GM12891 (cell line): ENCODE data around the gene PTPRU.
"Not testable (repeated sequence)": the region's sequence is repeated elsewhere in the genome, so short reads cannot be mapped to it uniquely, and the experiment has no call there.

Source experiments
- DNase-seq: peaks from one replicate; pipeline ENCODE4 v3.0.0; 2011; ENCODE audit warnings: low spot score; ENCODE audit not compliant: insufficient read length
- FAIRE-seq: peaks from 2 replicates; lab custom pipeline; 2011; peaks lifted over from hg19 to GRCh38; lab: Jason Lieb, UNC
- PAX5 ChIP-seq: IDR thresholded peaks from 2 replicates; pipeline ENCODE4 v1.6.1; 2011; ENCODE audit warnings: low read length, moderate library complexity, mild to moderate bottlenecking; ENCODE audit not compliant: insufficient read depth, severe bottlenecking
- POLR2A ChIP-seq: IDR thresholded peaks from 2 replicates; pipeline ENCODE4 v1.6.1; 2011; ENCODE audit warnings: low read depth, low read length, control low read depth
- POLR2AphosphoS5 ChIP-seq: IDR thresholded peaks from 2 replicates; pipeline ENCODE4 v1.6.1; 2011; ENCODE audit warnings: low read depth, low read length, control low read depth
- POU2F2 ChIP-seq: IDR thresholded peaks from 2 replicates; pipeline ENCODE4 v1.6.1; 2011; ENCODE audit warnings: low read depth, mild to moderate bottlenecking, control low read depth, low read length, moderate library complexity
- SPI1 ChIP-seq: IDR thresholded peaks from 2 replicates; pipeline ENCODE4 v1.6.1; 2011; ENCODE audit warnings: low read depth, low read length, control low read depth
- TAF1 ChIP-seq: IDR thresholded peaks from 2 replicates; pipeline ENCODE4 v1.6.1; 2011; ENCODE audit warnings: low read depth, low read length, control low read depth

PTPRU gene

DNA sequence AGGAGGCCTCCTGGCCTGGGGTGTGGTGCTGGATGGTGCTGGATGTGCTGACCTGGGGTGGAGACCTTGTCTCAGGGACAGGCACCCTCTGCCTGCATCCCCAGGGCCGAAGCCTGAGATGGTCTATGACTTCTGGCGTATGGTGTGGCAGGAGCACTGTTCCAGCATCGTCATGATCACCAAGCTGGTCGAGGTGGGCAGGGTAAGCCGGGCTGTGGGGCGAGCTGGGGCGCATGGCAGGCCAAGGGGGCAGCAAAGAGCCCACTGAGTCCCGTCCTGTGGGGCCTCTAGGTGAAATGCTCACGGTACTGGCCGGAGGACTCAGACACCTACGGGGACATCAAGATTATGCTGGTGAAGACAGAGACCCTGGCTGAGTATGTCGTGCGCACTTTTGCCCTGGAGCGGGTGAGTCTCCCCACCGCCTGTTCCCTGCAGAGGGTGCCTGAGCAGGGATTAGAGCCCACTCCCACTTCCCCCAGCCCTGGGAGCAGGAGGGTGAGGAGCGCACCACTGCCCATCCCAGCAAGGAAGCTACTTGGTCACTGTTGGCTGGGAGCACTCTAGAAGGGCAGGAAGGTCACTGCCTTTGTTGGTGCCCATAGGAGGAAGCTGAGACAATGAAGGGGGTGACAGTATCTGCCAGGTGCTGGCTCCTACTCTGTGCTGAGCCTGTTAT, 75.2 kb downstream of the PTPRU start:
- FAIRE-seq (no peak), DNase-seq (no peak)
- TF ChIP-seq TAF1 = no peak
- TF ChIP-seq POLR2AphosphoS5 = no peak
- no peak for TF ChIP-seq SPI1
- TF ChIP-seq PAX5 = no peak
- TF ChIP-seq POLR2A = no peak
- TF ChIP-seq POU2F2 = no peak

DNA sequence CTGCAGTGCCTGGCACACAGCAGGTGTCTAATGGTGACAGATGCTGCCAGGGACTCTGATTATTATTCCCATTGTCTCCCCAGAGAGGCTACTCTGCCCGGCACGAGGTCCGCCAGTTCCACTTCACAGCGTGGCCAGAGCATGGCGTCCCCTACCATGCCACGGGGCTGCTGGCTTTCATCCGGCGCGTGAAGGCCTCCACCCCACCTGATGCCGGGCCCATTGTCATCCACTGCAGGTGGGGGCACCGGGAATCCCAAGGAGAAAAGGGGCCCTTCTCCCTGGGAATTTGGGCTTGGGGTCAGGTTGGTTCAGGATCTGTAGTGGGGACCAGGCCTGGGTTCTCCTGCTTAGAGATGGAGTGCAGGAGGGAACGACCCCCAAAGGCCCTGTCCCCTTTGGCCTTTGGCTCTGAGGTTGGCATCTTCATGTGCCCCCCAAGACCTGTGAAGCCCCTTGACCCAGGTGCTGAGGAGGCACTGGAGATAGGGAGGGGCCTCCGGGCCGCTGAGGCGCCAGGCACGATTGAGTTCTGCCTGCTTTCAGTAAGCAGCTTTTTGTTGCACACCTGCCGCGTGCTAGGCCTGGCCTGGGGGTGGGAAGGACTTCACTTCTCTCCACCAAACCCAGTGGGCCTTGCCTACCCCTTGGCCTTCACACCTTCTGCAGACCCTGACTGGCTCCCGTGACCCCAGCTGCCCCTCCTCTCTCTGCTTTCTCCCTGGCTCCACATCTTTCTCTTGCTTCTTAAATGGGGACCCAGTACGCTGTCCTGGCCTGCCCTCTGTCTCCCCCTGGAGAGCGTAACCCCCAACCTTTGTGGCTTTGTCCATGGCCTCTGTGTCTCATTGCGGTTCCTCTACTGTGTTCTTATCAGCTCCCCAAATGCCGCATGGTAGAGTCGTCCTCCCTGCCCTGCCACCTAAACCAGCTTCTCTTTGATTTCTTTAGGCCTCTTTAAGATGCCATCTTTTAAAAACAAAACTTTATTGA, 76.4 kb downstream of the PTPRU start:
- FAIRE-seq (no peak), DNase-seq (no peak)
- TF ChIP-seq POLR2AphosphoS5 (no peak), PAX5 (no peak), TAF1 (no peak), SPI1 (no peak), POLR2A (no peak), POU2F2 (no peak)

DNA sequence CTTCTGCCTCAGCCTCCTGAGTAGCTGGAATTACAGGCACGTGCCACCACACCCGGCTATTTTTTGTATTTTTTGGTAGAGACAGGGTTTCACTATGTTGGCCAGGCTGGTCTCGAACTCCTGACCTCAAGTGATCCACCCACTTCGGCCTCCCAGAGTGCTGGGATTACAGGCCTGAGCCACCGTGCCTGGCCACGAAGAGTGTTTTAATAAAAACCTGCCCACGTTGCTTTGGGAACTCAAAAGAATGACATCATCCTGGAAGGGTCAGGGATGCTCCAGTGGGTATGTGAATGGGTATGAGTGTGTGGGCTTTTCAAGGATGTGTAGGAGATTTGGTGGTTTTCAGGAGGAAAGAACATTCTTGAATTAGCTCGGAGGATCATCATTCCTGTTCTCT, 78.4 kb downstream of the PTPRU start:
- FAIRE-seq, DNase-seq: not testable (repeated sequence)

DNA sequence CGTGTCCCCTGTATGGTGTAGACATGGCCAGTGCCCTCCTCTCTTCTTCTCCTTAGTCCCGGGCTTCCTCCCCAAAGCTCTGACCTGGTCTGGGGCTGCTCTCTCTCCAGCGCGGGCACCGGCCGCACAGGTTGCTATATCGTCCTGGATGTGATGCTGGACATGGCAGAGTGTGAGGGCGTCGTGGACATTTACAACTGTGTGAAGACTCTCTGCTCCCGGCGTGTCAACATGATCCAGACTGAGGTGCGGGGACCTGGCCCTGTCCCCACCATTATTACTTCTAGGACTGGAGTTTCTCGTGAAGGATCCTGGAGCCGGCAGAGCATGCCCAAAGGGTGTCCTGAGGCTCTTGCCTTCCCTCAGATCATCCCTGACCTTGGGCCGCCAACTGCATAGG, 78.9 kb downstream of the PTPRU start:
- no peak for FAIRE-seq
- DNase-seq = no peak
- TF ChIP-seq POLR2A (no peak), PAX5 (no peak), TAF1 (no peak), POLR2AphosphoS5 (no peak), POU2F2 (no peak), SPI1 (no peak)

DNA sequence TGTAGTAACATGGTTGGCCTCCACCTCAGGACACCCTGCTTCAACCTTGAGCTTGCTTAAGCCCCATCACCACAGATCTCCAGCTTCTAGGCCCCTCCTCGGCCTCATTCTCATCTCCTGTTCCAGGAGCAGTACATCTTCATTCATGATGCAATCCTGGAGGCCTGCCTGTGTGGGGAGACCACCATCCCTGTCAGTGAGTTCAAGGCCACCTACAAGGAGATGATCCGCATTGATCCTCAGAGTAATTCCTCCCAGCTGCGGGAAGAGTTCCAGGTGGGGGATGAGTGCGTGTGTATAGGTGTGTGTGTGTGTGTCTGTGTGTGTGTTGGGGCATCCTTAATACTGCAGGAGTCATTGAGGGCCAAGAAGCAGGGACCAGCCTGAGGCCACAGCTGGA, 79.6 kb downstream of the PTPRU start:
- TF ChIP-seq POLR2A (no peak), POLR2AphosphoS5 (no peak), SPI1 (no peak), TAF1 (no peak), POU2F2 (no peak), PAX5 (no peak)
- FAIRE-seq (no peak), DNase-seq (no peak)

DNA sequence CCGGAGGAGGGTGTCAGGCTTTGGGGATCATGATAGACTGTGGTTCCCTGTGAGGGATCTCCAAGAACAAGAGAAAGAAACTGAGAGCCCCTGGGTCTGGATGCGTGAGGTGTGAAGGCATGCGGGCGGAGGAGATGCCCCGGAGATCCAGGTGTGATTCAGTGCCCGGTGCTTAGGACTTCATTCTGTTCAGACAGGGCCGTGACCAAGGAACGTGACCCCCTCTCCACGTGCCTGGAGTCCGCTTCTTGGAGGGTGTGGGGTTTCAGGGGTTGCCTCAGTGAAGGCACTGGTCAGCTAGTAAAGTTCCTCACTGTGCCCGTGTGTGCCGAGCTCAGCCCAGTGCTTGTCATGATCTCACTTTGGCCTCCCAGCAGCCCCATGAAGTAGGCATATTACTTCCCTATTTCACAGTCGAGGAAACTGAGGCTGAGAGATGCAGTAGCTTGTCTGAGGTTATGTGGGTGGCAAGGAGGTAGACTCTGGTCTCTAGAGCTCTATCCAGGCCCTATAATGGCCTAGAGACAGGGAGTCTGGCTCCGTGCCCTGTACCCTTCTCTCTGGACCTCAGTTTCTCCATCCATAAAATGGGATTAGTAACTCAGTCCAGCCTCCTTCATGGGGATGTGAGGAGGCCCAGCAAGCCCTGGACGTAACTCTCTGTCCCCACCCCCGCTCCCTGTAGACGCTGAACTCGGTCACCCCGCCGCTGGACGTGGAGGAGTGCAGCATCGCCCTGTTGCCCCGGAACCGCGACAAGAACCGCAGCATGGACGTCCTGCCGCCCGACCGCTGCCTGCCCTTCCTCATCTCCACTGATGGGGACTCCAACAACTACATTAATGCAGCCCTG, 81.0 kb downstream of the PTPRU start:
- TF ChIP-seq TAF1 (no peak), POLR2A (no peak), SPI1 (no peak), POLR2AphosphoS5 (no peak), PAX5 (no peak), POU2F2 (no peak)
- DNase-seq = no peak
- no peak for FAIRE-seq

DNA sequence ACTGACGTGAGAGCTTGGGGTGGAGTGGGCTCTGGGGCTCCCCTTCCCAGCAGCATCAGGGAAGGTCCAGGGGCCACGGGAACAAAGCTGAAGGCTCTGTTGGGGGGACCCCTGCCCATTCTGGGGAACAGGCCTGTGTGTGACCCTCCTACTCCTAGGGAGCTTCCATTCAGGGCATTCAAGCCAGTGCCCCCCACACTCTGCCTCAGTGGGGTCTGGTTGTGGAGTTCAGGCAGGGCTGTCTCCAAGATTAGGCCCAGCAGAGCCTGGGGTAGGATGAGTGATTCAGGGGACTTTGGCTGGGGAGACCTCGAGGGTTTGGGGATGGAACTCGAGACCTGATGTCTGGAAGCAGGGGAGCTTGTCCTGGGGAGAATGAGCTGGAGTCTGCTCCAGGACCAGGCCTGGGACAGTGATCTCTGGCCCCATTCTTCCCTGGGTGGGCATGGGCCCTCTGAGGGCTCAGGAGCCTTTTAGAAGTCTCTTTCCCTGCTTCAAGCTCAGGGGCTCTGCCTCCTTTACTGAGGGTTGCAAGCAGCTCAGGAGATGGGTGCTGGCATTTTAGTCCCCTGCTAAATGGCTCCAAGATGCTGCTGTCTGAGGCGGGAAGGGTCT, 81.7 kb downstream of the PTPRU start:
- DNase-seq (no peak), FAIRE-seq (no peak)
- TF ChIP-seq SPI1 = no peak

DNA sequence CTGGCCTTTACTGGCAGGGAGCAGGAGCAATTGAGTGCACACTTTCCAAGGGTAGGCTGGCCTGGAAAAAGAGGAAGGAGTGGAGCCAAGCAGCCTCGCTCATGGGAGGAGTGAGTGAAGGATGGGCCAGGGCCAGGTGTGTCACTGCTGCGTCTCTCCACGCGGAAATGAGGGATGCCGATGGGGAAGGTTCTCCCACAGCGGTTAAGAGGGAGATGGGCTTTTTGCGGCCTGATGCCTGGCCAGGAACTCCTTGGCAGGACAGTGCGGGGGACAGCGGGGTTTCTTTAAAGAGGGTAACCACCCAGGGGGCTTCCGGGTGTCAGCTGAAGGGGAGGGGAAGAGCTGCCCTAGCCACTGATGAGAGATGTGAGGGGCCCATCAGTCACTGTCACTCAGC, 82.4 kb downstream of the PTPRU start:
- TF ChIP-seq POLR2AphosphoS5 (no peak), SPI1 (no peak), TAF1 (no peak), POU2F2 (no peak), POLR2A (no peak), PAX5 (no peak)
- no peak for FAIRE-seq

DNA sequence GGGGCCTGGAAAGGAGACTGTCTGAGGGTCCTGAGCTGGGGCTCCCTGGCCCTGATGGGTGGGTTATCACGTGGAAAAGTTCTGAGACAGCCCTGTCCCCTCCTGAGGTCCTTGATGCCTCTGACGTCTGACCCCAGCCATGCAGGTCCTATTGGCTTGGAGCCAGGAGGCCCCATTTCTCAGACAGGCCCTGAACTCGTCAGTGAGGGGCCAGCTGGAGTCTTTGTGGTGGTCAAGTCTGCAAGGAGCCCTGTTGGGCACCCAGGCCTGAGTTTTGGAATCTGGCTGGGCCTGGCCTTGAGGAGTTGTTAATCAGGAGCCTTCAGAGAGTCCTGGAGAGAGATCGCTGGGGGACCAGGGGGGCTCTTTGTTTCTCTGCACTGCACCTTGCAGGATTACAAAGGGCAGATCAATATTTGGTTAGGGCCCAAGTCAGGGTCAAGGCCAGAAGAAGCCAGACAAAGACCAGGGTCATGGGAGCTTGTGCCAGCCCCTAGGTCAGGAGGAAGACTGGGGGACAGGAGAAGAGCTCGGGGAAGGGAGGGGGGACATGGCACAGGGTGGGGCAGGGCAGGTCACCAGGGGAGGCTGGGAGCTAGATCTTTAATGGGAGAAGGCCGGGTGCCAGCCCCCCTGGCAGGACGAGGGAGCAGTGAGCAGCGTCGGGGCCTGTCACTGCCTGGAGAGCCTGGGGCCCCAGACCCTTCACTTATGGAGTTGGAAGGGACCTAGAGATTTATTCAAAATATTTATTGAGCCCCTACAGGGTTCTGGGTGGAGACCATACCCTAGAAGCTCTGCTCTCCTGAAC, 83.2 kb downstream of the PTPRU start:
- FAIRE-seq (no peak), DNase-seq (no peak)
- TF ChIP-seq POU2F2 (no peak), POLR2A (no peak), POLR2AphosphoS5 (no peak), SPI1 (no peak)

More for the DNA sequence above, 82.4 kb downstream of the PTPRU start:
- DNase-seq = no peak
